Small intestine (tissue), 7 donors: Measurements from ENCODE around the gene TNNT3. TPM values are rescaled to one million over a fixed set of nuclear protein-coding genes. Genes with fewer than 3 reads are reported as not detected.

ENCODE experiments used
- DNase-seq, 2 donors: peaks; one replicate each; pipeline versions ENCODE4 v3.0.0 to v3.0.0-alpha.2; 2013
- FAIRE-seq: peaks from 2 replicates; lab custom pipeline; 2012; peaks lifted over from hg19 to GRCh38; lab: Jason Lieb, UNC
- H3K27ac ChIP-seq, 3 donors: one replicate each; pipeline ENCODE4 v1.5.1; 2013; ENCODE audit warnings: low read length in 2 of 3, mild to moderate bottlenecking in 2 of 3, control low read depth in 1 of 3, inconsistent platforms in 1 of 3, low read depth in 1 of 3, moderate library complexity in 1 of 3
- H3K27me3 ChIP-seq, 3 donors: one replicate each; pipeline ENCODE4 v1.6.1; 2013; ENCODE audit warnings: low read length in 3 of 3, inconsistent platforms in 1 of 3; ENCODE audit not compliant: control insufficient read depth in 3 of 3, insufficient read depth in 3 of 3
- H3K36me3 ChIP-seq, 3 donors: one replicate each; pipeline ENCODE4 v1.6.1; 2013; ENCODE audit warnings: low read length in 3 of 3, inconsistent platforms in 1 of 3, low read depth in 1 of 3, mild to moderate bottlenecking in 1 of 3, moderate library complexity in 1 of 3; ENCODE audit not compliant: control insufficient read depth in 3 of 3, insufficient read depth in 2 of 3
- H3K4me1 ChIP-seq, 3 donors: one replicate each; pipeline ENCODE4 v1.6.1; 2013; ENCODE audit warnings: low read length in 2 of 3, inconsistent platforms in 1 of 3, low read depth in 1 of 3, mild to moderate bottlenecking in 1 of 3, moderate library complexity in 1 of 3; ENCODE audit not compliant: control insufficient read depth in 3 of 3, insufficient read depth in 2 of 3
- H3K4me3 ChIP-seq, 3 donors: one replicate each; pipeline ENCODE4 v1.5.1; 2013; ENCODE audit warnings: low read length in 3 of 3, control low read depth in 1 of 3, inconsistent platforms in 1 of 3, low read depth in 1 of 3, mild to moderate bottlenecking in 1 of 3, moderate library complexity in 1 of 3
- H3K9me3 ChIP-seq, 2 donors: one replicate each; pipeline ENCODE4 v1.6.1; 2013; ENCODE audit warnings: low read depth in 1 of 2, low read length in 1 of 2; ENCODE audit not compliant: control insufficient read depth in 2 of 2, insufficient read depth in 1 of 2
- WGBS, 3 donors: extraction: QIAGEN DNeasy Blood & Tissue Kit; methylation state at CpG; one replicate each; pipeline ENCODE4 v1.1.7; 2013; 5-methylcytosine and 5-hydroxymethylcytosine counted together
- polyA plus RNA-seq, 4 donors: library from polyadenylated mRNA; stranded (reverse) in 3 of 4; unstranded in 1 of 4; fragments of 200-250 nt in 3 of 4; fragments of 120-200 nt in 1 of 4; gene quantifications; one replicate each; pipeline versions ENCODE4 v1.2.1 to v1.2.3, GENCODE V29; 2013
- donor health status: healthy with polysubstance abuse.
- donor health status: control.
- donor health status: control.
- donor health status: Bipolar disorder and iron deficiency.
- donor health status: healthy.

The TNNT3 gene
- polyA plus RNA-seq, 4 donors = 0.66 to 17.7 (median 4.4) TPM

DNA sequence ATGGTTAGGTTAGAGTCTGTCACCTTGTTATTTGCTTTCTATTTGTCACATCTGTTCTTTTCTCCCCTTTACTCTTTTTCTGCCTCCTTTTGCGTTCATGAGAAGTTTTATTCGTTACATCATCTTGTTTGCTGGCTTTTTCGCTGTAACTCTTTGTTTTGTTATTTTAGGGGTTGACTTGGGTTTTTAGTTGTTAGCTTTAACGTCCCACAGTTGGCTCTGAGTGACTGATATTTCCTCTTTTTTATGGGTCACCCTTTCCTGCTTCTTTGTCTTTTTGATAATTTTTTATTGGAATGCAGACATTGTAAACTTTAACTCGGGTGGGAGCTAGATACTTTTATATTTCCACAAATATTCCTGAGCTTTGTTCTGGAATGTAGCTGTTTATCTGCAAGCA is 13.3 kb upstream of the TNNT3 start:
- Histone ChIP-seq H3K36me3 (no peaks in the 10 kb centered on the region), H3K4me3 (no peak overlapping the region), H3K9me3 (no peaks in the 10 kb centered on the region), H3K4me1 (peaks cover 0 to 8% (median 0%) of the 10 kb centered on the region in 3 donors), H3K27ac (peak overlapping the region in 1 of 3 donors; percentile 32), H3K27me3 (peaks cover 0 to 2% (median 0%) of the 10 kb centered on the region in 3 donors)
- FAIRE-seq = no peak
- 39 to 43% (median 42%) methylated on average over 5 of the region's 5 CpGs for WGBS, 3 donors
- DNase-seq = no peak

DNA sequence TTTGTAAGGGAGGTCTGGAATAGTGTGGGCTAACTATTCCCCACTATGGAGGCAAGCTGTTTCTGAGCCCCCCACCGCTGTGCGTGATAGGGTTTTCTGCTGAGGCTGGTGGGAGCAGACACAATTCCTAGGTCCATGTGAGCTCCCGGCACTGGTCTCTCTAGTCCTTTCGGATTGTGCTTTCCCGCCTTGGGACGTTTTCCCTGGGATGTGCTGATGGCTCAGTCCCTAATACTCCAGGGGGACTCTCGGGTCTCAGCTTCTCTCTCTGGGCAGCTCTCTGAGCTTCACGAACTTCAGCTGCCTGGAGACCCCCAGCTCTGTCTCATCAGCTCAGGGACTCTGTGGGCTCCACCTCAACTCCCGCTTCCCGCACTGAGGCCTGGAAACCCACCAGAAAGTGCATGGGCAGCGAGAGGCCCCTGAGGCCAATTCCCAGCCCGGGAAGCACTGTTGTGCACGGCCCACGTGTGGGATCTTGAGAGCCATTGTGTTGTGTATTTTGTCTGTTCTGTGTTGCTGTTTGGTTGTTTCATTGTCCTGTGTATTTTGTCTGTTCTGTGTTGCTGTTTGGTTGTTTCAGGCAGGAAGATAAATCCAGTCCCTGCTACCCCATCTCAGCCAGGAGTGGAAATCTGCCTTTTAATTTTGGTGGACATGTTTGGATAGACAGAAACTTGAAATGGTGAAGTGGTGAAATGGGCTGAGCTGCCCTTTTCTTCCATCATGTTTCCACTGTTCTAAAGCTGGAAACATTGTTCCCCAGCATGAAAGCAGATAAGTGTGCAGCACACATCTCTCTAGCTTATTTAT is 12.7 kb upstream of the TNNT3 start:
- DNase-seq = no peak
- Histone ChIP-seq H3K9me3 (no peaks in the 10 kb centered on the region), H3K4me1 (peaks cover 0 to 8% (median 0%) of the 10 kb centered on the region in 3 donors), H3K27ac (peak overlapping the region in 1 of 3 donors; percentile 32), H3K27me3 (peaks cover 0 to 2% (median 0%) of the 10 kb centered on the region in 3 donors), H3K36me3 (no peaks in the 10 kb centered on the region), H3K4me3 (no peak overlapping the region)
- WGBS, 3 donors = 72 to 84% (median 79%) methylated on average over 14 of the region's 14 CpGs
- FAIRE-seq = no peak

DNA sequence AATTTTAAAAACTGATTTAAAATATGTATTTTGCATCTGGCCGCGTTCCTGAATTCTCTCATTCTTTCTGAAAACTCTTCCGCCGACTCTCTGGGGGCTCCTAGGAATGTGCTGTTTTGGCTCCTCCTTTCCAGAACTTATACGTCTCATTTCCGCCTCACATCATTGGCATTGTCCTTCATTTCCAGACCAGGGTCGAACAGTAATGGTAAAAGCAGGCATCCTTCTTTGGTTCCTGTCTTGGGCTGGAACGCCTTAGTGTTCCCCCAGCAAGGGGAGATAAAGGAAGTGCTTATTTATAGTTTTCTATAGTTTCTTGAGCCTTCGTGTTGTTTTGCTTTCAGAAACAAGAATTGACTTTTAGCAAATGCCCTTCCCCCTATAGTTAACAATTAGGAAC is 10.9 kb upstream of the TNNT3 start:
- DNase-seq (peak in 1 of 2 donors; percentile 23), FAIRE-seq (no peak)
- peak overlapping the region in 2 of 3 donors; percentile 49 to 59 for H3K27ac ChIP-seq
- no peaks in the 10 kb centered on the region for H3K9me3 ChIP-seq
- H3K36me3 ChIP-seq = no peaks in the 10 kb centered on the region
- no peak overlapping the region for H3K4me3 ChIP-seq
- peaks cover 0 to 2% (median 0%) of the 10 kb centered on the region in 3 donors for H3K27me3 ChIP-seq
- whole genome bisulfite sequencing, 3 donors = 44 to 68% (median 54%) methylated on average over 9 of the region's 9 CpGs
- H3K4me1 ChIP-seq = peaks cover 0 to 8% (median 0%) of the 10 kb centered on the region in 3 donors

DNA sequence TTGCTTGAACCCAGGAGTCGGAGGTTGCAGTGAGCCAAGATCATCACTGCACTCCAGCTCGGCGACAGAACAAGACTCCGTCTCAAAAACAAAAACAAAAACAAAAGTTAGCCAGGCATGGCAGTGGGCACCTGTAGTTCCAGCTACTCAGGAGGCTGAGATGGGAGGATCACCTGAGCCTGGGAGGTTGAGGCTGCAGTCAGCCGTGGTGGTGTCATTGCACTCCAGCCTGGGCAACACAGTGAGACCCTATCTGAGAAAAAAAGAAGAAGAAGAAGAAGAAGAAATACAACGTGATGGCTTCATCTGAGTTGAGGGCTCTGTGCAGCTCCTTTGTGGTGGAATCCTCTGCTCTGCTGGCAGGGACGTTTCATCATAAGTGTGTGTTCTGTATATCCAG is 10.0 kb upstream of the TNNT3 start:
- Histone ChIP-seq H3K27me3 (no peaks in the 10 kb centered on the region), H3K9me3 (no peaks in the 10 kb centered on the region), H3K27ac (no peak overlapping the region), H3K4me3 (no peak overlapping the region), H3K36me3 (no peaks in the 10 kb centered on the region), H3K4me1 (peaks cover 0 to 8% (median 0%) of the 10 kb centered on the region in 3 donors)
- DNase-seq (no peak), FAIRE-seq (no peak)
- WGBS, 3 donors = 83 to 93% (median 88%) methylated on average over 7 of the region's 7 CpGs

DNA sequence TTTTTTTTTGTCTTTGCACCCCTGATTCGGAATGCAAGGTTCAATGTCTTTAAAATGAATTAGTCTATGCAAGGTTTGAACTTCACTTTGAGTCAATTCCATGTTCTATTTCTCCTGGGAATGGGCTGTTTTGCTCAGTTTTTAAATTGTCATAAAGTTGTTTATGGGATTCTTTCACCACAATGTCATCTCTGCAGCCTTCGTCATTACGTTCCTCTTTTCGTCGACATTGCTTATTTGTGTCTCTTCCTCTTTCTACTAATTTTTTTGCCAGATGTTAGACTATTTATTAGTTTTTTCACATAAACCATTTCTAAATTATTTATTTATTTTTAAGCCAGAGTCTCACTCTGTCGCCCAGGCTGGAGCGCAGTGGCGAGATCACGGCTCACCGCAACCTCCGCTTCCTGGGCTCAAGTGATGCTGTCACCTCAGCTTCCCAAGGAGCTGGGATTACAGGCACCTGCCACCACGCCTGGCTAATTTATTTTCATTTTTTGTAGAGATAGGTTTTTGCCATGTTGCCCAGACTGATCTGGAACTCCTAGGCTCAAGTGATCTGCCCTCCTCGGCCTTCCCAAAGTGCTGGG is 7.1 kb upstream of the TNNT3 start:
- Histone ChIP-seq H3K27ac (no peak overlapping the region), H3K4me1 (no peaks in the 10 kb centered on the region), H3K36me3 (no peaks in the 10 kb centered on the region), H3K4me3 (no peak overlapping the region), H3K9me3 (no peaks in the 10 kb centered on the region), H3K27me3 (no peaks in the 10 kb centered on the region)
- no peak for FAIRE-seq
- no peak for DNase-seq
- WGBS, 3 donors = 73 to 82% (median 79%) methylated on average over 13 of the region's 13 CpGs

DNA sequence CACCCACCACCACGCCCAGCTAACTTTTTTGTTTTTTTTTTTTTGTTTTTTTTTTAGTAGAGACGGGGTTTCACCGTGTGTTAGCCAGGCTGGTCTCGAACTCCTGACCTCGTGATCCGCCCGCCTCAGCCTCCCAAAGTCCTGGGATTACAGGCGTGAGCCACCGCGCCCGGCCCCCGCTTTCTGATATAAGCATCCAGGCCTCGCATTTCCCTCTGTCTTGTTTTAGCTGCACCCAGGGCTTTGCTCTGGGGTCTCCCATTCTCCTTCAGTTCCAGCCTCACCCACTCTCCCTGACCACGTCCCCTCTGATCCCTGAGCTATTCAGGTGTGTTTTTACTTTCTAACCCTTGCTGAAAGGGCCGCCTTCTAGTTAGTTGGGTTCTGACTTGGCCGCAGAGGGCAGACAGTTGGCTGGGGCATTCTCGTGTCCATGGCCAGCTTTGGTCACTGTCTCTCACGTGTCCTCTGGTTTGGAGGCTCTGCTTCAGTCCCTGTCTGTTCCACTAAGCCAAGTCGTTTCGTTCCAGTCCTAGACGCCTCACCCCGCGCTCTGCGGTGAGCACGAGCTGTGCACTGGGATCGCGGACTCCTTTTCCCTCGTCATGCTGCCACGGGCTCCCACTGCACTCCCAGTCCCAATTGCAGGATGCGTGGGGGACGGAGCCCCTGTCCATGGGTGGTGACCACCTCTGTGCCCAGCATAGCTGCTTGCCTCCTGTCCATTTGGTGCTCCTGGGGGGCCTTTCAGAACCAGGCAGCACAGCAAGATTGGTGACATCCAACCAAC is 6.0 kb upstream of the TNNT3 start:
- Histone ChIP-seq H3K9me3 (no peaks in the 10 kb centered on the region), H3K4me3 (no peak overlapping the region), H3K27ac (no peak overlapping the region), H3K36me3 (no peaks in the 10 kb centered on the region), H3K4me1 (no peaks in the 10 kb centered on the region), H3K27me3 (no peaks in the 10 kb centered on the region)
- DNase-seq (no peak), FAIRE-seq (no peak)
- 81 to 88% (median 84%) methylated on average over 29 to 31 of the region's 31 CpGs for WGBS, 3 donors

DNA sequence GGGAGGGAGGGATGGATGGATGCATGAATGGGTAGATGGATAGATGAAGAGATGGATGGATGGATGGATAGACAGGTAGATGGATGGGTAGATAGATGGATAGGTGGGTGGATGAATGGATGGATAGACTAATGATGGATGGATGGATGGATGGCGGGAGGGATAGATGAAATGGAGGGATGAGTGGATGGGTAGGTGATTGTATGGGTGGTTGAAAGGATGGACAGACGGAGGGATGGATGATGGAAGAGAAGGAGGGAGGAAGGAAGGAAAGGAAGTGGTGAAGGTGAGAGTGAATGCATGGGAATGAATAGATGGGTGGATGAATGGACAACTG is 3.7 kb upstream of the TNNT3 start:
- FAIRE-seq (no peak), DNase-seq (no peak)
- H3K36me3 ChIP-seq = no peaks in the 10 kb centered on the region
- no peaks in the 10 kb centered on the region for H3K9me3 ChIP-seq
- 86 to 97% (median 96%) methylated on average over 2 of the region's 2 CpGs for WGBS, 3 donors
- no peak overlapping the region for H3K27ac ChIP-seq
- H3K4me3 ChIP-seq = no peak overlapping the region
- no peaks in the 10 kb centered on the region for H3K27me3 ChIP-seq
- H3K4me1 ChIP-seq = no peaks in the 10 kb centered on the region
